LoVo (cell line): ENCODE measurements around the gene FADS2.

ENCODE experiments used
- DNase-seq: peaks from one replicate; pipeline ENCODE4 v3.0.0-alpha.2; 2016; ENCODE audit warnings: low spot score

The FADS2 gene

DNA sequence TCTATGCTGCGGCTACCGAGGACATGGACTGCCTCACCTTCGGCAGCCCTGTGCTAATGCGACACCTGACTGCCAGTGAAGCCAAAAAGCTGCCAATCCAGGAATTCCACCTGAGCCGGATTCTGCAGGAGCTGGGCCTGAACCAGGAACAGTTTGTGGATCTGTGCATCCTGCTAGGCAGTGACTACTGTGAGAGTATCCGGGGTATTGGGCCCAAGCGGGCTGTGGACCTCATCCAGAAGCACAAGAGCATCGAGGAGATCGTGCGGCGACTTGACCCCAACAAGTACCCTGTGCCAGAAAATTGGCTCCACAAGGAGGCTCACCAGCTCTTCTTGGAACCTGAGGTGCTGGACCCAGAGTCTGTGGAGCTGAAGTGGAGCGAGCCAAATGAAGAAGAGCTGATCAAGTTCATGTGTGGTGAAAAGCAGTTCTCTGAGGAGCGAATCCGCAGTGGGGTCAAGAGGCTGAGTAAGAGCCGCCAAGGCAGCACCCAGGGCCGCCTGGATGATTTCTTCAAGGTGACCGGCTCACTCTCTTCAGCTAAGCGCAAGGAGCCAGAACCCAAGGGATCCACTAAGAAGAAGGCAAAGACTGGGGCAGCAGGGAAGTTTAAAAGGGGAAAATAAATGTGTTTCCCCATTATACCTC, 32.1 kb upstream of the FADS2 start:
- DNase-seq, result no peak

DNA sequence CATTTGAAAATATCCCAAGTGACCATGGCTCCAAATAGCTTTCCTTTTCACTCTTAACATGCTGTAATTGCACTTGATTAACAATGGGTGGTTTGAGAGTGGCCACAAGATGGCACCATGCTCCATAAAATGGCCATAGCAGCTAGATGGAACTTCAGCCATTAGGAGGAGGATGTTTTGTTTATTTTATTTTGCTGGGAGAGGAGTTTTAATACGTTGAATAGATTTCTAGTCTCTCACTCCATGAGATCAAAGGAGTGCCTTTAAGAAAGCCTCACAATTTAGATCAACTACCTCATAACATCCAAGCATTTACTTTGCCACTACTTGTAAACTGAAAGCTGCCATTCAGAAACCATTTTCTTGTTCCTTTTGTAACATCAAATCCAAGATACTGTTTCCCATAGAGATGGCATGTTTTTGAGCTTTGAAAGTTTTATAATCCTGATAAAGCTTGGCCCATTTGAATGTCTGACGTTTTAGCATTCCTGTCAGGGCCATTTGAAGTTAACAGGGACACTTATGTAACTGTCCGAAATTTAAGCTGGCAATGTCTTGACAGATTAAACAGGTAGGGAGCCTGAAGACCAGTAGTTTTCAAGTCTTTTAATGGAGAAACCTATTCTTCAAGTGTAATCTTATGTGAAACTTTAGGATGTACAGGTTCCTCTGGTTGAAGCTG, 30.7 kb upstream of the FADS2 start:
- peak; percentile 76 for DNase-seq

DNA sequence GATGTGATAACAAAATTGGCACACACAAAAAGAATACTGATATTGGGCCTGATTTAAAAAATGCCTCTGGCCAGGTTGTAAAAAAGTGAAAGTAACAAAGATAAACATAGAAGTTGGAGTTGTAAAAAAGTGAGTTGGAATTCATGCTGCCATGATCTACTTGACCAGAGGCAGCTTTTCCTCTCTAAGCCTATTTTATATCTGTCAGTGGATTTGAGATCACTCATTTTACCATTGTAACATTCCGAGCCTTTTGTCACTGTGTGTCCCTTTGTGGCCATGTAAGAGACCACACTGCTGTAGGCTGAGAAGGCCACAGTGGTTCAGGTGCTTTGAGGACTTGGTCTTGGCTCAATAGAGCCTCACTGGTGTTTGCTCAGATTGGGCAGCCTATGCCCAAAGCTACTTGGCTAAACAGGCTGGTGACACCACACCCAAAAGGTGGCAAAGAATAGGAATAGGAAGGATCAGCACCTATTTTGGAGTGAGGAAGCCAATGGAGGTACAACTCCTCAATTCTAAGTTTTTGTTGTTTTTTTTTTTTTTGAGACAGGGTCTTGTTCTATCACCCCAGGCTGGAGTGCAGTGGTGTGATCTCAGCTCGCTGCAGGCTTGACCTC, 28.3 kb upstream of the FADS2 start:
- DNase-seq, result no peak

DNA sequence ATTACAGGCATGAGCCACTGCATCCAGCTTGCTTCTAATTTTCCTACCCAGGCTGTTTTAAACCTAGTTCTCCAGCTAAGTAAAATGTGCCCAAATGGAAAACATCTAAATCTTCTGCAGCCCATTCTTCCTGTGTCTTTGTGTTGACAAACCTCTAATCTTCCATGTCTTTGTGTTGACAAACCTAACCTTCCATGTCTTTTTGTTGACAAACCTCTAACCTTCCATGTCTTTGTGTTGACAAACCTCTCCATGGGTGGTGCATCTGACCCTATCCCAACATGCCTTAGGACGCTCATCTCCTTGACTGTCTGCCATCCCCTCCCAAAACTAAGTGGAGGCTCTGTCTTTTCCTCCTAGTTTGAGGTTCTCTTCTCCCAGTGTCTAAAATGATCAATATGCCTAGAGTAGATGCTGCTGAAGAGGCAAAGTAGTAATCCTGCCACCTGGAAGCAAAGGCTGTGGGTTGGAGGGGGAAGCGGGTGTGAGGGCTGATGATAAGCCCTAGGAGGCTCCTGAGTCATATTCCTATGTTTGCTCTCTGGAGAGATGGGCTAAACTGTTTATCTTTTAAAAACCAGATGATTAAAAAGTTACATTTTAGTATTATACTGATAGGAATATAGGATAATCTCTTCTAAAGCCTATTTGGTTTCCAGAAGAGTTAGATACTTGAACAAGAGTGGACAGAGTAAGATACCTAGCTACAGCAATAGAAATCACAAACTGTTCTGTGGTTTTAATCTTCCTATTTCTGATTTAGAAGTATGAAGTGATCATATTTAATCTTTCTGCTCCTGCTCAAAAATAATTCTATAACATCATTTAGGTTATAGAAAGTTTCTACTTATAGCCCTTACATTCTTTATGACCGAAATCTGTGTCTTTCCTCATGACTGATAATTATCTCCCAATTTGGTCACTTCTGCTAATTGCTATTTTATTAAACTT, 27.5 kb upstream of the FADS2 start:
- DNase-seq, result no peak

DNA sequence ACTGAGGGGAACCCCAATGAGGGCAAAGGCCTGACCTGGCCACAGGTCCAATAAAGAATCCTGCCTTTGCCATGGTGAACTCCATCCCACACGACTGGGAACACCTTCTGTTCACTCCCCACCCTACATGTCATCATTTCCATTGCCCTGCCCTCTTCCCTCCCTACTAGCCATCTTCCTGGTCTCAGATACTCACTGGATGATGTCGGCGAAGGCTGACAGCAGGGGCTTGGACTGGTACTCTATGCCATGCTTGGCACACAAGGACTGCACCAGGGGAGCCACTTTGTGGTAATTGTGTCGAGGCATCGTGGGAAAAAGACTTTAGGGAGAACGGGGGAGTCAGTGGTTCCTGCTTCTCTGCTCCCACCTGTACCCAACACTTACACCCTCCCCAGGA, 25.5 kb upstream of the FADS2 start:
- no peak for DNase-seq

DNA sequence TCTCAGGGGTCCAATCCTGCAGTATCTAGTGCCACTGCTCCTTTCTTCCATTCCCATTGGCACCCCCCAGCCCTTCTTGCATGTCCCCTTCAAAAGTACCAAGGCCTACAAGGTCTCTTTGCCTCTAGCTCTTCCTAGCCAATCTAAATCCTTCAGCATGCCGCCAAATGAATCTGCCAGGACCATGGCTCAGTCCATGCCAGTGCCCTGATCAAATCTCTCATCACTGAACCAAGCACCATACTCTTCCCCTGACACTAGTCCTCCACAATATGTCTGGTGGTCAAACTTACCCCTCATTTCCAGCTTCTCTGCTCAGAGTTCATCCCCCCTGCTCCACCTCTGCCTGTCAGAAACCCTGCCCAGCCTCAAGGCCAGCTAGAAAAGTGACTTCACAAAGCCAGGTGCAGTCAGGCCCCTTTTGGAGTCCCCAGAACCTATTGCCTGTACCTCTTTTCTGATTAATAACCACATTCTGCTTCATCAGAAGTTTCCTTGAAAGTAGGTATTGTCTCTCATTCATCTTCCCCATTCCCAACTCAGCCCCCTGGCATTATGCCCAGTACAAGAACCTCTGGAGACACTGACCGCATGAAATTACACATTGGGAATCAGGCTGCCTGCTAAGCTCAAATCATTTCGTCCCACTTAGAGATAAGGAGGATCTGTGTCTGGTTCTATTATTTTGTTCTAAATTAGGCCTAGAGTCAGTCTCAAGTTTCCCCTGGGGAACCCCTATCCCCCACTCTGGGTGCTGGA, 24.0 kb upstream of the FADS2 start:
- DNase-seq, result no peak

DNA sequence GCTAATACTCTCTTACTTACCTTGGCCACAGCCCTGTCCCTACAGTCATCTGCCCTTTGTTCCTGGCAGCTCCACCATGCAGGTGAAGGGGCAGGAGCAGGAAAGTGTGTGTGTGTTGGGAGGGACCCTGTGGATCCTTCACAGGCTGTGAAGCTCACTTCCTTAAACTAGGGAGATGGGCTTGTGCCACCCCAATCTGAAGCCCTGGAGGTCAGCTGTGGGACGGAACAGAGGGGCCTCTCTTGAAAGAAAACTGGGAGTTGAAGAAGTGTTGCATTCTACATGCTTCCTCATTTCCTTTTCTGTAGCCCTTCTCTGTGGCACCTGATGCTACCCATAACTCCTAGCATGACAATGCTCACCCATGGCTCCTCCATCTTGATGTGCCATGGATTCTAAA, 23.0 kb upstream of the FADS2 start:
- no peak for DNase-seq

DNA sequence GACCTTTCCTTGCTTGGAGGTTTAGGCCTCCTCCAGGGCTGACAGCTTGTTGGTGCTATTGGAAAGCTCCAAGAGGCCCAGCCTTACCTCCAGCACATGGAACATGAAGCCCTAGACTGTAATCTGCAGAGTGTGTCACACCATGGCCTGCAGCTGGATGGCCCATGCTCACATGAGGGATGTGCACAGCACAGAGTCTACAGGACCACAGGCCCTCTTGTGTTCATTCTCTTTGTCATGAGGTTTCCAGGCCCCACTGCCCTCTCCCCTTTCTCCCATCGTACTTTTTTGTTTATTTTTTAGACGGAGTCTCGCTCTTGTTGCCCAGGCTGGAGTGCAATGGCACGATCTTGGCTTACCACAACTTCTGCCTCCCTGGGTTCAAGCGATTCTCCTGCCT, 21.3 kb upstream of the FADS2 start:
- no peak for DNase-seq

DNA sequence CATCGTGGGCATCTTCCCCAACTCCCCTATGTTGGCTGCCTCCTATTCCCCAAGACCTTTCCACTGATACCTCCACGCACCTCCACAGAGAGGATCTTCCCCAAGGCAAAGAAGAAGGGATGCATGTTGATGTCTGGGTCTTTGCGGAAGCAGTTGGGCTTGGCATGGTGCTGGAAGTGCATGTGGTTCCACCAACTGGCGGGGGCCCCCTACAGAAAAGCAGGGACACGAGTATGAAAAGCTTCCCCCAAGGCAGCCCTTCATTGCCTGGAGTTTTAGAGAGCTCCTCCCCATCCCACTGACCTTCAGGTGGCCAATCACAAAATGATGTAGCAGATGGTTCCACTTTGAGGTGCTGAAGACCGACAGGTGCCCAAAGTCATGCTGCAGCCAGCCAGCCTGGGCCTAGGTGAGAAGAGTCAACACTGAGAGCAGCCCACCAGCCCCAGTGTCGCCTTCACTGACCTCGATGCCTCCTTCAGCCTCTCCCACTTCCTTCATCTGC, 17.4 kb upstream of the FADS2 start:
- DNase-seq, result no peak

DNA sequence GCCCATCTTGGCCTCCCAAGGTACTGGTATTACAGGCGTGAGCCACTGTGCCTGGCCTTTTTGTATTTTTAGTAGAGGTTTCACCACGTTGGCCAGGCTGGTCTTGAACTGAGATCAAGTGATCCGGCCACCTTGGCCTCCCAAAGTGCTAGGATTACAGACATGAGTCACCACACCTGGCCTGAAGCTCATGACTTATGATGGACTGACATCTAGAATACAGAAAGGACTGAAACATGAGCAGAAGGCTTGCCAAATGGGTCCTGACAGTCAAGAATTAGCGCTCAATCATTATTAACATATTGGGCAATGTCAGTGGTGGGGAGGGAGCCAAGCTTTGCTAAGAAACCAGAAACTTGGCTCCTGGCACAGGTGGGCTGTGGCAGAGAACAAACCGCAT, 16.3 kb upstream of the FADS2 start:
- no peak for DNase-seq

DNA sequence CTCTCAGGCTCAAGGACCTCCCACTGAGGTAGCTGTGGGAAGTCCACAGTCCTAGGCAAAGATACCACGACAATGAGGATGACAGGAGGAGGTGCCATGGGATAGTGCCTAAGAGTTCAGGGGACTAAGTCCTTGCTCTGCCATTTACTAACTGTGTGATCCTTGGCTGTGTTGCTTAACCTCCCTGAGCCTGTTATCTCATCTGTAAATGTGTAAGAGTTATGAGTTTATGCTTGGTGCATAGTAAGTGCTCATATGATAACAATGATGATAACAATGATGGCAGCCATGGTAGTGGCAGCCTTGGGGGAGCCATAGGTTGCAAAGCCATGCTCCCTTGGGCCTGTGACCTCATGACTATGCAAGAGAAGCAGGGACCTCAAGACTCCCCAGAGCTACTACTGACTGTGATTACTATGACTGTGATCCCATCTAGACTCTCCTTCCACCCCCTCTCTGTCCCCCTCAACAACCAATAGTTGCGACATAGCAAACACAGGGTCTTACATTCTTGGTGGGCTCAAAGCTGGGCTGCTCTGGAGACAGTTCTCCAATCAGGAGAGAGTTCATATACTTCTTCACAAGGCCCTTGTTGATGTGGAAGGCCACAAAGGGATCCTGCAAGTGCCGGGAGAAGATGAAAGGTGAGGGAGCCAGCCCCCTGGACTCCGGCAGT, 15.2 kb upstream of the FADS2 start:
- no peak for DNase-seq

DNA sequence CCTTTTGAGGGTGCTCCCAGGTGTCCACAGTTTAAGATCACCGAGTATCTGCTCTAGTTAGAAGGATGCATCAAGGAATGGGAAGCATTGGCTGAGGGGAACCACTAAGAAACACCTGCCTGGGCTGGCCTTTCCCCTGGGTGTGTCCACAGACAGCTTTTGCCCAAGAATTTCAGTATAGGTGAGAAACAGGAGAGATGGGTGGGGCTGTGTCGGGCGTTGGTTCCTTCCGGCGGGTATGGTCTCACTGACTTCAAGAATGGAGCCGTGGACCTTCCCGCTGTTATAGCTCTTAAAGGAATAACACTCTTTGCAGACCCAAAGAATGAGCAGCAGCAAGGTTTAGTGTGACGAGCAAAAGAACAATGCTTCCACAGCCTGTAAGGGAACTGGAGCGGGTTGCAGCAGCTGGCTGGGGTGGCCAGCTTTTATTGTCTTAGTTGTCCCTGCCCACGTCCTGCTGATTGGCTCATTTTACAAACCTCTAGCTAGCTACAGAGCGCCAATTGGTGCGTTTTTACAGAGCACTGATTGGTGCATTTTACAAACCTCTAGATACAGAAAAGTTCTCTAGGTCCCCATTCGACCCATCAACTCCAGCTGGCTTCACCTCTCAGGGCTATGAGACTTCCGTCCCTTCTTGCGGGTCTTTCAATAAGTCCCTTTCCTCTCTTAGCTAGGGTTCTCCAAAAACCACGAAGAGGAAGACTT, 13.7 kb upstream of the FADS2 start:
- peak; percentile 72 for DNase-seq

DNA sequence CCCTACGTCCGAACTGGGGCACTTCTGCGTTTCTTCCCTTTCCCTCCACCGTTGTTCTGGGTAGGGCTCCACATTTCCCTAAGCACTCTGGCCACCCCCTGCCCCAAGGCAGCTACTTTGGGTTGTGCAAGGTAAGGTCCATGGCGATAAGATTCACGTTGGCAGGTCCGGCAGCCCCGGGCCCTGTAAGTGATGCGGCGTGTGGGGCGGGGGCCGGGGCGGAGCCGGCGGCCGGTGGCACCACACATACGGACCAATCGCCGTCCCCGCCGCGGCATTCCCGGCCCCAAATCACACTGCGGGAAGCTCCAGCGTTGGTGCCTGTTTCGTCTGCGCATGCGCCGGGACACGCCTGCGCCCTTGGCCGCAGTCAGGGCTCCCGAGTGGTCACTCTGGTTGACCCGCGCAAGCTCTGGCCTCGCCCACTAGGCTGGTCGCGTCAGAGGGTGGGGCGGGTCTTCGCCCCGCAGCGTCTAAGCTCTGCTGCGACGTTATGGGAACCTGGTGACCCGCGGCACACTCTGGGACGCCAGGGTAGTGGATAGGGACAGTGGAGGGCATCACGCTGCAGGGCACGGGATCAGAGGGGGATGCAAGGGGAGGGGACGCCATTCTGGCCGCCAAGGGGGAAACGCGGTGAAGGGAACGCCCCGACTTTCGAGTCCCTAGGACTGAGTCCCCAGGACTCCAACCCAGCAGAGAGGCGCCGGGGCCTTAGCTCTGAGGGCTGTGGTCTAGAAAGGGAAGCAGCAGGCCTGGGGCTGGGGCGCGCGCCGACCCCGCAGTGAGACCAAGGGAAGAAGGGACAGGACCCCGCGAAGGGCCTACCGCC, 12.9 kb upstream of the FADS2 start:
- DNase-seq, result peak; percentile 96

DNA sequence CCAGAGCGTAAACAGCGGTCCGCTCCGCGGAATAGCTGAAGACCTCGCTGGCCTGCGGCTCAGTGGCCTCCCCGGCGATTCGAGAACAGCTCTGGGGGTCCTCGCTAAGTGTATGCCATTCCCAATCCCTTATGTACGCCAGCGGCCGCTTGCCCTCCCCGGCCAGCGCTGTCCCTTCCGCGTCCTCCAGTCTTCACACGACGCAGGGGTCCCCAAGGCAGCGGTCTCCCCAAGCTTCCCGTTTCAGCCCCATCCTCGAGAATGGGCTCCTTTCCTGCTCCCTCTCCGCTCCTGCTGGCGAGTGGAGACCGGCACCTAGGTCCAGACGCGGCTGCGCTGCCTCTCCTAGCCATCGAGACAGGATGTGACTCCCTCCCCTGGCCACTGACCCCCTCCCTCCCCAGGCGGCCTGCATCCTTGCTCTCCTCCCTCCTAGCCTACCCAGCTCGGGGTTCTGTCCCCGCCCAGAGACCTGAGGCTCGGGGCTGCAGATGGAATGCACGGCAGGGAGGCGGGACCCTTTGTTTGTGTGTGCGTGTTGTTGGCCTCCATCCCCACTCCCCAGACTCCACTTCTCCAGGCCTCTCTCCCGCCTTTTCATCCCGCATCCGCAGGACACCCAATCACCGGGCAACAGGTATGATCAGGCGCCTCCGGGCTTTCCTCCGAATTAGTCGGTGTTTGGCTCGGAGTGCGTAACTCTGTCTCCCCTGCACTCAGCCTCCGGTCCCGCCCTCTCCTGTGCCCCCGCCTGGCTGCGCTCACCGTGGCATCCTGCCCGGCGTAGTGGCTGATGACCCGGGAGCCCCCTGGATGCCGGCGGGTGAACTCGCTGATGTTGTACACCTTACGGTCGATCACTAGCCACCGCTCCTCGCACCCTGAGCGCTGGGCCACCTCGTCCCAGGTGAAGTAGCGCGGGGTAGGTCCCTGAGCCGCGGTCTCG, 12.0 kb upstream of the FADS2 start:
- peak; percentile 58 for DNase-seq

DNA sequence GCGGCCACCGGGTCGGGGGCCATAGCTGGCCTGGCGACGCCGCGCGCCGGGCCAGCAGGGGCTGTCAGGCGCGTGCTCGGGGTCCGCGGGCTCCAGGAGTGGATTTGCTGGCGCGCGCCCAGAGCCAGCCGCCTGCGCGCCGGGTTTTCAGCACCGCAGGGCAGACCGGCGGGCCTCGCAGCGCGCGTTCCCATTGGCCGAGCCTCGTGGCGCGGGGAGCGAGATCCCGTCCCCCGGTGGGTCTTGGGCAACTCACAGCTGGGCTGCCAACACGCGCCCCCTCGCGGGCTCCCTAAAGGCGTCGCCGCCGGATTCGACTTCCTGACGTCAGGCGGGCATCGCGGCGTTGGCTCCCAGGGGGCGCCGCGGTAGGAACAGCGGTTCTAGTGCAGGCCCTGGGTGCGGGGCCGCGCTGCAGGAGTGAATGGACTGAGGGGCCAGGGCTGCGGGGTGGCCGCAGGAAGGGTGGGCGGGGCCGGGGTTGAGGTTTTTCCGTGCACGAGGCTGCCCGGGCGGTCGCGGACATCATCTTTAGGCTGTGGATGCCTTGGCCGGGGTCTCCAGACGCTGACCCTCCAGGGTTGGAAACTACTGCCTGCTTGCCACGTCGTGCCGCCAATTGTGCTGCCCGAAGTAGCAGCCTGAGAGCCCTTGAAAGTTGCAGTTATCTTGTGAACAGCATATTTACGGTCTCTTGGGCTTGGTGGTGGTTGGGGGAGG, 11.2 kb upstream of the FADS2 start, which contains the start of gene FADS1:
FADS1 (minus strand) TSS at position 268 of the 720 bp plus-strand sequence; CDS start at position 194, 74 bp downstream.
- DNase-seq, result peak; percentile 94

DNA sequence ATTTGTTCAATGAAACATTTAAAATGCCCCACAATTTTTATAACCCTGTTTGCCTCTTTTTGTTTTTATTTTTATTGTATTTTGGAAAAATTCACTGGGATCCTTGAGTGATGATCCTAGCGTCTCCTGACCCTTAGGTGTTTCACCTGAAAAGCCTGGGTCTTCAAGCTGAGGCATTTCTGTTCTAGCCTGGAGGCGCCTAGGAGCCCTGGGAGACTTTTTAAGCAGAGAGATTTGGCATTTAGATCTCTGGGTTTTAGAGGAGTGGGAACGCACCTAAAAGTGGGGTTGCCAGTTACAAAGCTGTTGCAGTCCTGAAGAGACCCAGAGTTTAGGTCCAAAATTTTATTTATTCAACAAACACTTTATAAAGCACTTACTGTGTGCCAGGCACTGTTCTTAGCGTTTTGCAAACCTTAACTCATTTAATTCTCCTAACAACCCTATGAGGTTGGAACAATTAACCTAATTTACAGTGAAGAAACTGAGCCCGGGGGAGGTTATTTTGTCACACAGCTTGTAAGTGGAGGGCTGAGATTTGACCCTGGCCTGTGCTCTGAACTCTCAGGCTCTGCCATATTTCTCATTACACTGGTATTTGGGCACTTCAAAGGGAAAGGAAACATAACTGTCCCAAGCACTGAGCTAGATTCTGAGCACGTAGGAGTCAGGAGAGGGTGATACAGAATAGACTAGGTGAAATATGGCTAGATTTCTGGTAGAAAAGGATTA, 10.5 kb upstream of the FADS2 start:
- no peak for DNase-seq

DNA sequence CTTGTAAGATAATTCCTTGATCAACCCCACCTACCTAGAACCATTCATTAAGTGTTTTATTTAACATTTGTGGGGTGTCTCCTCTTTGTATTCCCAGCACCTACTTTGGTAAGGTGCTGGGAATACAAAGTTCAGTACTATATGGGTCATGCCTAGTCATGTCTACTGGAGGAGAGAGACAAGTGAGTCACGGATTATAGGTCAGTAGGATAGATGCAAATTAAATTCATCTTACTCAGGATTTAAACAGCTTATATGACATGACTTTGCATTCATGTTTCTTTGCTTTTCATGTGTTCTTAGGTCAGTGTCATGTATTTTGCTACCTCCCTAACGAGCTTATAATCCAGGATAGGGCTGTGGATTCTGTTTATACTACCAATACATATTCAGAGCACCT, 7.9 kb upstream of the FADS2 start:
- peak; percentile 67 for DNase-seq
